22Rv1 (cell line): Measurements from ENCODE around the gene L3HYPDH.
"Not testable (repeated sequence)": the region's sequence is repeated elsewhere in the genome, so short reads cannot be mapped to it uniquely, and the experiment has no call there.

Experiments used
- H3K27ac ChIP-seq: fragments of 450-650 bp; 2 replicates; pipeline ENCODE4 v1.5.1; 2017
- ZFX ChIP-seq: fragments of 450-650 bp; IDR thresholded peaks from 2 replicates; pipeline ENCODE4 v1.6.1; 2017; ENCODE audit warnings: antibody characterized with exemption, borderline replicate concordance
- TF ChIP-seq, protein P1 (sequence below): fragments of 450-650 bp; IDR thresholded peaks from 2 replicates; pipeline ENCODE4 v1.5.1; 2017; ENCODE audit warnings: mild to moderate bottlenecking

Gene L3HYPDH

DNA sequence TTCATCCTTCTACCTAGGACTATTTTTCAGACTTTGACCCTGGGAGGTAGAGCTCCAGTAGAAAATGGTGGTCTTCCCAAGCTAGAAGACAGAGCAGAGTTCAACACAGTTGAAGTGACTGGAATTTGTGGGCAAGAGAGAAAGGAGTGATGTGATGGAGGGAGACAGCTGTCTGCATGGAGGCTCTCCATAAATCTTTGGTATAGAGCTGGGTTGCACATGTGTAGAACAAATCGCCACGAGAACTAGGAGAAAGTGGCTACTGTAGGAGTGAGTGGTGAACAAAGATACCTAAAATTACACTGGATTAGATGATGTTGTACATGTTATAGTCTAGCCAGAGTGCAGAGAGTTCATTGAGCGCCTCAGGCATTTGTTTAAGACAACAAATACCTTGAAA lies 33.5 kb downstream of the L3HYPDH start:
- no peak overlapping the region for H3K27ac ChIP-seq
- no peak for TF ChIP-seq ZFX
- TF ChIP-seq, protein P1, sequence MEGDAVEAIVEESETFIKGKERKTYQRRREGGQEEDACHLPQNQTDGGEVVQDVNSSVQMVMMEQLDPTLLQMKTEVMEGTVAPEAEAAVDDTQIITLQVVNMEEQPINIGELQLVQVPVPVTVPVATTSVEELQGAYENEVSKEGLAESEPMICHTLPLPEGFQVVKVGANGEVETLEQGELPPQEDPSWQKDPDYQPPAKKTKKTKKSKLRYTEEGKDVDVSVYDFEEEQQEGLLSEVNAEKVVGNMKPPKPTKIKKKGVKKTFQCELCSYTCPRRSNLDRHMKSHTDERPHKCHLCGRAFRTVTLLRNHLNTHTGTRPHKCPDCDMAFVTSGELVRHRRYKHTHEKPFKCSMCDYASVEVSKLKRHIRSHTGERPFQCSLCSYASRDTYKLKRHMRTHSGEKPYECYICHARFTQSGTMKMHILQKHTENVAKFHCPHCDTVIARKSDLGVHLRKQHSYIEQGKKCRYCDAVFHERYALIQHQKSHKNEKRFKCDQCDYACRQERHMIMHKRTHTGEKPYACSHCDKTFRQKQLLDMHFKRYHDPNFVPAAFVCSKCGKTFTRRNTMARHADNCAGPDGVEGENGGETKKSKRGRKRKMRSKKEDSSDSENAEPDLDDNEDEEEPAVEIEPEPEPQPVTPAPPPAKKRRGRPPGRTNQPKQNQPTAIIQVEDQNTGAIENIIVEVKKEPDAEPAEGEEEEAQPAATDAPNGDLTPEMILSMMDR, result no peak

DNA sequence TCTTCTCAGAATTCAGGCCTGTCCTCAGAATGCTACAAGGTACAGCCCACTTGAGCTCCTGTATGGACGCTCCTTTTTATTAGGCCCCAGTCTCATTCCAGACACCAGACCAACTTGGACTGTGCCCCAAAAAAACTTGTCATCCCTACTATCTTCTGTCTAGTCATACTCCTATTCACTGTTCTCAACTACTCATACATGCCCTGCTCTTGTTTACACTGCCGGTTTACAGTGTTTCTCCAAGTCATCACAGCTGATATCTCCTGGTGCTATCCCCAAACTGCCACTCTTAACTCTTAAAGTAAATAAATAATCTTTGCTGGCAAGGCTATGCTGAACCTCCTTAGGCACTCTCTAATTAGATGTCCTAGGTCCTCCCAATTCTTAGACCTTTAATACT lies 35.5 kb downstream of the L3HYPDH start:
- H3K27ac ChIP-seq, result not testable (repeated sequence)

DNA sequence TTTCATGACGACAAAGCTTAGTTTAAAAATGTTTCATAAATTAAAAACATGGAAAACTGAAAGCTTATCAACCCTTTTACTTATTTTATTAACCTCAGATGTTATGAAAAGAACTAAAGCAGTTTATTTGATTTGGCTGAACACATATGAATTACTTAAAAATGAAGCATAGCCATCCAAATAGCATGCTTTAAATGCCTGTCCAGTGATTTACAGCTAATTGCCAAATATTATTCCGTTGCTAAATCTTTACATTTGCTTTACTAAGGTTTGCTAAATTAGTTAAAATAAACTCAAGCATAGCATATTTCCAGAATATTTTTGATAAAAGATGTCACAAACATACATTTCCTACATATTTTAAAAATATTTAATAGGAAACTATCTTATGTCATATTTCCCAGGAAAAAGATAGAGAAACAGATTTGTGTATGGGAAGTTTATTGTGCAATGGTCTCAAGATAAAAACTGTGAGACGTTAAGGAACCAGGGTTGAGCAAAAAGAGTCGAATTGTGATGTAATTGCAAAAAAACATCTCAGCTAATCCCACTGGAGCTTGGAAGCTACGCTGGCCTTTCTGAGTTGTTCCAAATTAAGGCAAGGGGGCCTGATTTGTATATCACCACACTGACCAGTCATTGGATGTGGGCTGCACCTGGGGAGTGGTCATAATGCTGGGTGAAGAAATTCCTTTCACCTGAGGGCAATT lies 44.8 kb downstream of the L3HYPDH start:
- TF ChIP-seq, protein P1, result no peak
- TF ChIP-seq ZFX, result no peak
- H3K27ac ChIP-seq, result no peak overlapping the region

DNA sequence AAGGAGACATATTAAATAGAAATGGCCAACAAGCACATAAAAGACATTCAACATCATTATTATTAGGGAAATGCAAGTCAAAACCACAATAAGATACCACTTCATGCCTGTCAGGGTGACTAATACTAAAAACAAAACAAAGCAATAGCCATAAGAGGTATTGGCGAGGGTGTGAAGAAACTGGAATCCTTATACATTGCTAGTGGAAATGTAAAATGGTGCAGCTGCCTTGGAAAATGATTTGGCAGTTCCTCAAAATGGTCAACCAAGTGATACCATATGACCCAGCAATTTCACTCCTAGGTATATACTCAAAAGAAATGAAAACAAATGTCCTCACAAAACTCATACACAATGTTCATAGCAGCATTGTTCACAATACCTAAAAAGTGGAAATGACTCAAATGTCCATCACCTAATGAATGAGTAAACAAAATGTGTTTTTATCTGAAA lies 46.0 kb downstream of the L3HYPDH start:
- TF ChIP-seq, protein P1, result no peak
- H3K27ac ChIP-seq, result no peak overlapping the region

DNA sequence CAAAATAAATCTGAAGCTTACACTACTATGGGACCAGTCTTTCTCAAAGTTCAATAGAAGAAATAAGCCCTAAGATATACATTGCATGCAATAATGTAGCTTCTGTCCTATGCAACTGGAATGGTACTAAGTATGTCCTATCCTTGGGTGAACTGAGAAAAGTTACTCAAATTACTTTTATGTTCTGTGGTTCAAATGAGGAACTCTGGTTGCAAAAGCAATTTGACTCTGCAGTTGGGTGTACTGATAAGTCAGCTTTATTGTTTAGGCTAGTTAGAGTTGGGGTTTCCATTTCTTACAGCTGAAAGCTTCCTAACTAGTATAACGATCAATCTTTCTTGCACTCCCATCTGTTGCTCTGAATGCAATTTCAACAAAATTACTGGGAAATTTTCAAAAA lies 48.2 kb downstream of the L3HYPDH start:
- H3K27ac ChIP-seq, result no peak overlapping the region
- TF ChIP-seq ZFX, result no peak
- TF ChIP-seq, protein P1, result no peak

DNA sequence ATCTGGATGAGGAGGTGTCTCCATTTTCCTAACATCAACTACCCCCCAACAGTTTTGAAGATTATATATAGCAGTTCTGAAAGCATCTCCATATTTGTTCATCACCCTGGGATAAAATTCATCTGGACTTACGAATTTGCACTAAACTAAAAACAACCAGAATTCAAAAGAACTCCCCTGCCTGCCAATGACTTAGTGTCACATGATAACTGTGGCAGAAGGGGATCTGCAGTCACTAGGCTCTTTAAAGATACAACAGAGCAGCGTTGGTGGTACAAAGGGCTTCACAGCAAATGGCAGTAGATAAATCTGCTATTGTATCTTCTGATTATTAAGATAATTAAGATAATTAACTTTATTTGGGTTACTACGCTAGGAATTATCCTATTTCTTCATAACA lies 49.1 kb downstream of the L3HYPDH start:
- no peak overlapping the region for H3K27ac ChIP-seq

DNA sequence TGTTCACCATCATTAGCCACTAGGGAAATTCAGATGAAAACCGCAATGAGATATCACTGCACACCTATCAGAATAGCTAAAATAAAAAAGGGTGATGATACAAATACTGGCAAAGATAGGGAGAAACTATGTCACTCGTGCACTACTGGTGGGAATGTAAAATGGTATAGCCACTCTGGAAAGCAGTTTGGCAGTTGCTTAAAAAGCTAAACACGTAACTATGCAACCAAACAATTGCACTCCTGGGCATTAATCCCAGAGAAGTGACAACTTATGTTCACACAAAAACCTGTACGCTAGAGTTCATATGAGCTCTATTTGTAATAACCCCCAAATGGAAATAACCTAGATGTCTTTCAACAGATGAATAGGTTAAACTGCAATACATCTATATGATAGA lies 54.4 kb downstream of the L3HYPDH start:
- H3K27ac ChIP-seq, result no peak overlapping the region
- TF ChIP-seq, protein P1, result no peak
- TF ChIP-seq ZFX, result no peak

More for the DNA sequence above, 49.1 kb downstream of the L3HYPDH start:
- TF ChIP-seq, protein P1, result no peak
- TF ChIP-seq ZFX, result no peak

DNA sequence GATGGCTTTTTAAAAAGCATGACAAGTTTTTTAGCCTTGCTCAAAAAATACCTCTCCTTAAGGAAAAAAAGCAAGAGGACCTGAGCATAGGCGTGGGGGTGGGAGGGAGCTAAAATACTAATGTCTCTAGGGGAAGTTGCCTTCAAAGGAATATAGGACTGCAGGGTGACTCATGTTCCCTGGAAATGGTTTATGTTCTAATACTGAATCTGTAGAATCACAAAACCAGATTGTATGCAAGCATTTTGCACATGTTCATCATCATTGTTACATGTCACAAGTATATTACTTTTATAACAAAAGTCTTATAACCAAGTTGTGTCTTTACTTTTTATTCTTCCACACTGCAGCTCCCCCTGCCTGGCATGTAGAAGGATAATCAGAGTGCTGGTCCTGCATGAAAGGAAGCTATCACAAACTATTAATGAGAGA lies 55.6 kb downstream of the L3HYPDH start:
- no peak overlapping the region for H3K27ac ChIP-seq
- no peak for TF ChIP-seq ZFX
- TF ChIP-seq, protein P1, result no peak
